ENCODE data around the gene ENAH.

GRCh38 chr1:225449774-225450173 is 203.1 kb downstream of the ENAH start:
- no peak for TF ChIP-seq CTCF (IDR thresholded peaks at IDR 0.05; ENCODE audit: low read length)
- TF ChIP-seq EZH2 (IDR thresholded peaks at IDR 0.05; ENCODE audit: borderline replicate concordance, low read length) = no peak
